PC-9 (cell line): ENCODE measurements around the gene VAMP3. TPM values are rescaled to one million over a fixed set of nuclear protein-coding genes. Genes with fewer than 3 reads are reported as not detected.

Source experiments
- BruUV-seq: library from RNA; stranded (reverse); fragments of 400-500 nt; replicated peaks from 2 replicates; lab custom pipeline; 2021; lab: Mats Ljungman, UMichigan
- CTCF ChIA-PET: fragments of 300-600 bp; sonication (Branson Sonifier 250); formaldehyde crosslinking; loops from one replicate; lab custom pipeline; 2022; ENCODE audit warnings: antibody characterized with exemption; lab: Charles Lee
- POLR2A ChIA-PET: fragments of 300-600 bp; sonication (Branson Sonifier 250); formaldehyde crosslinking; loops from one replicate; lab custom pipeline; 2022; ENCODE audit warnings: antibody characterized with exemption; ENCODE audit not compliant: unreplicated experiment; lab: Charles Lee
- DNase-seq, 2 experiments: peaks; one replicate each; pipeline versions ENCODE4 v3.0.0 to v3.0.0-alpha.2; 2015 to 2022; ENCODE audit warnings: mixed read lengths in 1 of 2
- H2AFZ ChIP-seq: fragments of 200-600 bp; sonication (generic); 2 replicates; pipeline ENCODE4 v1.8.1; 2017; ENCODE audit warnings: antibody characterized with exemption
- H3F3A ChIP-seq: fragments of 200-600 bp; sonication (generic); 2 replicates; pipeline ENCODE4 v1.8.1; 2017; ENCODE audit warnings: antibody characterized with exemption, mild to moderate bottlenecking, low read depth; ENCODE audit not compliant: insufficient read depth
- H3K27ac ChIP-seq: fragments of 200-600 bp; sonication (generic); 2 replicates; pipeline ENCODE4 v1.6.1; 2016; ENCODE audit warnings: mixed run types
- H3K27me3 ChIP-seq: fragments of 200-600 bp; sonication (generic); 2 replicates; pipeline ENCODE4 v1.6.1; 2016; ENCODE audit warnings: low read depth, mixed run types; ENCODE audit not compliant: insufficient read depth
- H3K36me3 ChIP-seq: fragments of 200-600 bp; sonication (generic); 2 replicates; pipeline ENCODE4 v1.6.1; 2016; ENCODE audit warnings: low read depth, mixed run types
- H3K4me1 ChIP-seq: fragments of 200-600 bp; sonication (generic); replicated peaks from 2 replicates; pipeline ENCODE4 v1.6.1; 2016; ENCODE audit warnings: mixed run types; ENCODE audit not compliant: insufficient read depth
- H3K4me2 ChIP-seq: fragments of 200-600 bp; sonication (generic); 2 replicates; pipeline ENCODE4 v1.6.1; 2017; ENCODE audit warnings: mixed run types
- H3K4me3 ChIP-seq: fragments of 200-600 bp; sonication (generic); 2 replicates; pipeline ENCODE4 v1.6.1; 2016; ENCODE audit warnings: mixed run types
- H3K79me2 ChIP-seq: fragments of 200-600 bp; sonication (generic); 2 replicates; pipeline ENCODE4 v1.6.1; 2017; ENCODE audit warnings: low read depth, mixed run types
- H3K9me2 ChIP-seq: fragments of 200-600 bp; sonication (generic); 2 replicates; pipeline ENCODE4 v1.8.1; 2017; ENCODE audit warnings: mild to moderate bottlenecking; ENCODE audit not compliant: insufficient read depth
- H3K9me3 ChIP-seq: fragments of 200-600 bp; sonication (generic); 2 replicates; pipeline ENCODE4 v1.8.1; 2016; ENCODE audit warnings: low read depth; ENCODE audit not compliant: insufficient read depth
- H4K20me1 ChIP-seq: fragments of 200-600 bp; sonication (generic); 2 replicates; pipeline ENCODE4 v1.8.1; 2017; ENCODE audit not compliant: insufficient read depth
- CTCF ChIP-seq: fragments of 200-600 bp; sonication (generic); conservative IDR thresholded peaks from 2 replicates; pipeline ENCODE4 v1.6.1; 2017; ENCODE audit warnings: mixed run types, antibody characterized with exemption, mild to moderate bottlenecking, moderate library complexity
- EZH2 ChIP-seq: fragments of 200-600 bp; sonication (generic); IDR thresholded peaks from 2 replicates; pipeline ENCODE4 v1.8.0; 2017; ENCODE audit warnings: antibody characterized with exemption, low read depth
- intact Hi-C: fragments of 100-400 bp; cut with micrococcal nuclease; formaldehyde crosslinking; loops from one replicate; pipeline ENCODE4 v1.10.0; 2022; ENCODE audit not compliant: unreplicated experiment
- total RNA-seq: library from RNA; stranded (reverse); gene quantifications from 2 replicates; pipeline ENCODE4 v1.2.3, GENCODE V29; 2021

VAMP3 gene
- total RNA-seq, 1 experiment from 2014 or later, result 78.6 TPM

- CTCF ChIA-PET, result interaction anchor here (0.6 kb wide), 1 partner anchor 984 kb away, joined by 3 read pairs; no protein-coding TSS in a partner anchor
- intact Hi-C loops, result no loop called here
- H3K9me2 ChIP-seq, result no peaks in the 10 kb centered on the region
- H3F3A ChIP-seq, result no peaks in the 10 kb centered on the region
- H3K4me3 ChIP-seq, result no peak overlapping the region
- TF ChIP-seq EZH2 (no peak), CTCF (no peak)
- H2AFZ ChIP-seq, result no peak overlapping the region
- no peak overlapping the region for H3K27ac ChIP-seq
- H4K20me1 ChIP-seq, result no peaks in the 10 kb centered on the region
- no TSS peak for BruUV-seq
- POLR2A ChIA-PET, result no interaction called here
- no peaks in the 10 kb centered on the region for H3K79me2 ChIP-seq
- H3K36me3 ChIP-seq, result no peaks in the 10 kb centered on the region
- no peak overlapping the region for H3K4me2 ChIP-seq
- H3K9me3 ChIP-seq, result no peaks in the 10 kb centered on the region
- no peaks in the 10 kb centered on the region for H3K4me1 ChIP-seq
- H3K27me3 ChIP-seq, result peaks cover 8% of the 10 kb centered on the region; the same call in 1 of the 2 replicates
- DNase-seq, result no peak
Observed at GRCh38 chr1:7747605-7748004, 23.5 kb upstream of the VAMP3 start.

GRCh38 chr1:7749126-7749525 lies 22.0 kb upstream of the VAMP3 start:
- no peak overlapping the region for H3K4me2 ChIP-seq
- TF ChIP-seq EZH2 (no peak), CTCF (no peak)
- no peak for DNase-seq
- H3K9me2 ChIP-seq, result no peaks in the 10 kb centered on the region
- POLR2A ChIA-PET, result no interaction called here
- no peaks in the 10 kb centered on the region for H3F3A ChIP-seq
- H2AFZ ChIP-seq, result no peak overlapping the region
- H4K20me1 ChIP-seq, result no peaks in the 10 kb centered on the region
- CTCF ChIA-PET, result no interaction called here
- H3K4me3 ChIP-seq, result no peak overlapping the region
- no peaks in the 10 kb centered on the region for H3K36me3 ChIP-seq
- H3K79me2 ChIP-seq, result no peaks in the 10 kb centered on the region
- no peaks in the 10 kb centered on the region for H3K9me3 ChIP-seq
- no peak overlapping the region for H3K27ac ChIP-seq
- BruUV-seq, result no TSS peak
- H3K27me3 ChIP-seq, result peaks cover 16% of the 10 kb centered on the region; the same call in 1 of the 2 replicates
- no peaks in the 10 kb centered on the region for H3K4me1 ChIP-seq
- intact Hi-C loops, result no loop called here

GRCh38 chr1:7751174-7751573 lies 19.9 kb upstream of the VAMP3 start:
- no TSS peak for BruUV-seq
- intact Hi-C loops, result no loop called here
- POLR2A ChIA-PET, result no interaction called here

More at GRCh38 chr1:7751174-7751573, 19.9 kb upstream of the VAMP3 start:
- Histone ChIP-seq H3K36me3 (no peaks in the 10 kb centered on the region), H3K4me1 (no peaks in the 10 kb centered on the region), H3K4me3 (no peak overlapping the region), H3K9me3 (no peaks in the 10 kb centered on the region), H4K20me1 (no peaks in the 10 kb centered on the region), H3K79me2 (no peaks in the 10 kb centered on the region), H2AFZ (no peak overlapping the region), H3F3A (no peaks in the 10 kb centered on the region), H3K4me2 (no peak overlapping the region), H3K9me2 (no peaks in the 10 kb centered on the region), H3K27ac (no peak overlapping the region), H3K27me3 (peaks cover 25% of the 10 kb centered on the region; the same call in 1 of the 2 replicates)
- CTCF ChIA-PET, result interaction anchor here (2.2 kb wide), 1 partner anchor 81 kb away, joined by 13 read pairs; no protein-coding TSS in a partner anchor
- TF ChIP-seq CTCF (no peak), EZH2 (no peak)
- no peak for DNase-seq
